Stomach smooth muscle (tissue), 2 donors: ENCODE measurements around the gene CISD3.
A peak's percentile ranks its signal among the peaks of the same experiment; 100 is the strongest.

Experiments
- H3K27ac ChIP-seq: one replicate; pipeline ENCODE4 v1.7.0; 2013; ENCODE audit warnings: mild to moderate bottlenecking, low read length, inconsistent platforms
- H3K27me3 ChIP-seq, 2 donors: one replicate each; pipeline ENCODE4 v1.7.0; 2013; ENCODE audit warnings: low read length in 2 of 2; ENCODE audit not compliant: insufficient read depth in 2 of 2, control insufficient read depth in 1 of 2
- H3K36me3 ChIP-seq, 2 donors: one replicate each; pipeline ENCODE4 v1.7.0; 2013; ENCODE audit warnings: low read length in 2 of 2; ENCODE audit not compliant: control insufficient read depth in 2 of 2, insufficient read depth in 2 of 2
- H3K4me1 ChIP-seq: one replicate; pipeline ENCODE4 v1.7.0; 2013; ENCODE audit warnings: low read length; ENCODE audit not compliant: control insufficient read depth, insufficient read depth
- H3K4me3 ChIP-seq, 2 donors: one replicate each; pipeline ENCODE4 v1.7.0; 2013; ENCODE audit warnings: low read length in 2 of 2
- H3K9ac ChIP-seq, 2 donors: one replicate each; pipeline ENCODE4 v1.7.0; 2013; ENCODE audit warnings: low read length in 2 of 2, mild to moderate bottlenecking in 1 of 2
- H3K9me3 ChIP-seq, 2 donors: one replicate each; pipeline ENCODE4 v1.7.0; 2013; ENCODE audit warnings: low read length in 2 of 2; ENCODE audit not compliant: control insufficient read depth in 2 of 2
- donor health status: healthy.
- donor health status: Pancreatic carcinoma.

Gene CISD3, protein sequence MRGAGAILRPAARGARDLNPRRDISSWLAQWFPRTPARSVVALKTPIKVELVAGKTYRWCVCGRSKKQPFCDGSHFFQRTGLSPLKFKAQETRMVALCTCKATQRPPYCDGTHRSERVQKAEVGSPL

DNA sequence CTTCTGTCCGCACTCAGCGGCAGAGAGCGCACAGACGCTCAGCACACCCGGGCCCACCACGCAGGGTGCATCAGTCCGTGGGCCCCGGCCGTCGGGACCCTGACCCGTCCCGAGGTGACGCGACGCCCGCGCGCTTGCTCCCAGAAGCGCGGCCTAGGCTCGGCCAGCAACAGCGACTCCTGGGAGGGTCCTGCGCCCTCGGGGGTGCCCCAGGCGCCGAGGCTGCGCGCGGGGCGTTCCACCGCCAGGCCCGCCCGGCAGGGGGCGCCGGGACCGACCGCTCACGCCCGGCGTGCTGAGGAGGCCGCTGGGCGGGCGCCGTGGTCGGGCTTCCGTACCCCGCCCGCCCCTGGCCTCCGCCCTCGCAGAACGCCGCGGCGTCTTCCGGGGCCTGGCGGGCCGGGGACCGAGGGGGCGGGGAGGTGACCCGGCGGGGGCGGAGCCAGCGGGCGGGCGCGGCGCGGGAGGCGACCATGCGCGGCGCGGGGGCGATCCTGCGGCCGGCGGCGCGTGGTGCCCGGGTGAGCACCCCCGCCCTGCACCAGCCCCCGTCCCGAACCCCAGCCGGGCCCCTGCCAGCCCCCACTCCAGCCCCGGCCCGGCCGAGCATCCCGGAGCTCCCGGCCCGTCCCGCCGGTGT is at the start of gene CISD3:
CISD3 (plus strand) TSS at position 456 of the 640 bp plus-strand sequence; CDS start at position 474, 18 bp downstream.
- no peaks in the 10 kb centered on the region for H3K27me3 ChIP-seq
- H3K4me1 ChIP-seq, result peaks cover 38% of the 10 kb centered on the region
- H3K9ac ChIP-seq, result peak within 1 kb of the TSS; percentile 86
- H3K36me3 ChIP-seq, result peaks cover 4 to 10% of the 10 kb centered on the region in 2 donors
- peak within 1 kb of the TSS; percentile 88 for H3K27ac ChIP-seq
- H3K9me3 ChIP-seq, result no peaks in the 10 kb centered on the region
- peak within 1 kb of the TSS; percentile 86 to 88 for H3K4me3 ChIP-seq

- H3K4me3 ChIP-seq, result no peak overlapping the region
- H3K27ac ChIP-seq, result no peak overlapping the region
- H3K27me3 ChIP-seq, result peaks cover 3 to 7% of the 10 kb centered on the region in 2 donors
- no peaks in the 10 kb centered on the region for H3K9me3 ChIP-seq
- H3K36me3 ChIP-seq, result no peaks in the 10 kb centered on the region
- H3K4me1 ChIP-seq, result peaks cover 9% of the 10 kb centered on the region
- no peak overlapping the region for H3K9ac ChIP-seq
These were observed 49.0 kb upstream of the CISD3 start for GRCh38 chr17:38681096-38681495.

- Histone ChIP-seq H3K4me3 (no peak overlapping the region), H3K9me3 (no peaks in the 10 kb centered on the region), H3K36me3 (no peaks in the 10 kb centered on the region), H3K27ac (no peak overlapping the region), H3K9ac (no peak overlapping the region), H3K4me1 (no peaks in the 10 kb centered on the region), H3K27me3 (no peaks in the 10 kb centered on the region)
These were observed 44.6 kb upstream of the CISD3 start for GRCh38 chr17:38685491-38685890.

- no peaks in the 10 kb centered on the region for H3K36me3 ChIP-seq
- H3K9me3 ChIP-seq, result no peaks in the 10 kb centered on the region
- H3K27ac ChIP-seq, result no peak overlapping the region
- no peaks in the 10 kb centered on the region for H3K4me1 ChIP-seq
- no peak overlapping the region for H3K9ac ChIP-seq
- H3K4me3 ChIP-seq, result no peak overlapping the region
- no peaks in the 10 kb centered on the region for H3K27me3 ChIP-seq
These were observed 42.9 kb upstream of the CISD3 start for GRCh38 chr17:38687286-38687685.

GRCh38 chr17:38690386-38690785 is 39.8 kb upstream of the CISD3 start:
- Histone ChIP-seq H3K4me3 (no peak overlapping the region), H3K27ac (no peak overlapping the region)

DNA sequence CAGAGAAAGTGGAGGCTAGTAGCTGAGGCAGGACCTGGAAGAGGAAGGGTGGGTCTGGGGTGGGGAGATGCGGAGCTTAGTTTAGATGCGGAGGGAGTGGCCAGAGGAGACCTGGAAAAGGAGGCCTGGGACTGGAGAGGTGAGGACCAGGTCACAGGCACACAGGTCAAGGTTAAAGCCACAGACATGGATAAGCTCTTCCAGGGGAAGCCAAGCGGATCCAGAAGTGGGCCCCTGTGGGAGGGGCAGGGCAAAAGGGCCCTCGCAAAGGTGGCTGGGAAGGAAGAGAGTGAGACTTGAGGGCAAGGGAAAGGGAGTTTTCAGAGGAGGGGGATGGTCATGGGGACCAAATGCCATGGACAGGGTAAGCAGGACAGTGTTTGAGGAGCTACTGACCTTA is 39.0 kb upstream of the CISD3 start:
- no peak overlapping the region for H3K27ac ChIP-seq
- H3K27me3 ChIP-seq, result no peaks in the 10 kb centered on the region
- H3K36me3 ChIP-seq, result no peaks in the 10 kb centered on the region
- H3K4me1 ChIP-seq, result peaks cover 14% of the 10 kb centered on the region
- no peak overlapping the region for H3K4me3 ChIP-seq
- no peak overlapping the region for H3K9ac ChIP-seq
- H3K9me3 ChIP-seq, result no peaks in the 10 kb centered on the region

More at GRCh38 chr17:38690386-38690785, 39.8 kb upstream of the CISD3 start:
- peaks cover 14% of the 10 kb centered on the region for H3K4me1 ChIP-seq
- H3K9me3 ChIP-seq, result no peaks in the 10 kb centered on the region
- H3K9ac ChIP-seq, result no peak overlapping the region
- H3K36me3 ChIP-seq, result no peaks in the 10 kb centered on the region
- no peaks in the 10 kb centered on the region for H3K27me3 ChIP-seq

DNA sequence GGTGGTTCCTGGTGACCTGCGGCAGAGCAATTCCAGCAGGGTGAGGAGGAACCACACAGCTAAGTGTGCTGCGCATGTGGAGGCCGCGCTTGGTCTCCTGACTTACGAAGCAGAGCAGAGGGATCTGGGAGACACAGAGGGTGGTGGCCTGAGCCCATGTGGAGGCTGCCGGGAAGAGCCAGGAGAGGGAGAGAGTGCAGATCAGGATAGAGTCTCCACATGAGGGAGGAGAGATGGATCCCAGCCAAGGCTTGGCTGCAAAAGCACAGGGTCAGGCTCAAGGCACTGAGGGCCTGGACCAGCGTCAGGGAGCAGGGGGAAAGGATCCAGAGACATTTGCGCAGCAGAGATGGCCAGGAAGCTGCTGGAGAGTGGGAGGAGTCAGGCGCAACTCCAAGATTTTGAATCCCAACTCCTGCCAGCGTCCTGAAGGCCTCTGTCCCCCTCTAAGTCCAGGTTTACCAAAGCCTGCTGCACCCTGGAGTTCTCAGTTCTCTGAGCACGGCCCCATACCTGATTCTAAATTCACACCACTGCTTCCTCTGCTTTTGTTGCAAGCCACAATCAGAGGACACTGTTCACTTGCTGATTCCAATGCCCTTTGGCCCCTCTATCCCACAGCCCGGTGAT is 36.3 kb upstream of the CISD3 start:
- H3K27ac ChIP-seq, result peak overlapping the region; percentile 92
- no peaks in the 10 kb centered on the region for H3K36me3 ChIP-seq
- peak overlapping the region in 1 of 2 donors; percentile 54 for H3K4me3 ChIP-seq
- no peaks in the 10 kb centered on the region for H3K27me3 ChIP-seq
- peak overlapping the region; percentile 38 to 62 for H3K9ac ChIP-seq
- no peaks in the 10 kb centered on the region for H3K9me3 ChIP-seq
- H3K4me1 ChIP-seq, result peaks cover 14% of the 10 kb centered on the region

- no peaks in the 10 kb centered on the region for H3K9me3 ChIP-seq
- H3K4me3 ChIP-seq, result no peak overlapping the region
- H3K36me3 ChIP-seq, result no peaks in the 10 kb centered on the region
- H3K27me3 ChIP-seq, result no peaks in the 10 kb centered on the region
- no peak overlapping the region for H3K27ac ChIP-seq
- peaks cover 26% of the 10 kb centered on the region for H3K4me1 ChIP-seq
- no peak overlapping the region for H3K9ac ChIP-seq
These were observed 32.9 kb upstream of the CISD3 start for GRCh38 chr17:38697061-38697820.

DNA sequence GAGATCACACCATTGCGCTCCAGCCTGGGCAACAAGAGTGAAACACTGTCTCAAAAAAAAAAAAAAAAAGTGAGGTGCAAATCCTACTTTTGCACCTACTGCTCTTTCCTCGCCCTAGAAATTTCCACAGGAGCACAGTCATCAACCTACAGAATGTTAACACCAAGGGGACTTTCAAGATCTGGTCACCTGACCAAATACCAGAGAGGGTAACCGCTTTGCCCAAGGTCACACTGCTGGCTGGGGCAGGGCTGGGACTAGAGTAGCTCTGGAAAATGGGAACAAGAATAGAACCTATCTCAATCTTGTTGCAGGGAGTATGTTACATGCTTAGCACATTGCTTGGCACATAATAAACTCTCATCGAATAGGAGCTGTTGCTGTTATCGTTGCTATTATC is 31.4 kb upstream of the CISD3 start:
- peaks cover 34% of the 10 kb centered on the region for H3K4me1 ChIP-seq
- no peak overlapping the region for H3K4me3 ChIP-seq
- H3K36me3 ChIP-seq, result no peaks in the 10 kb centered on the region
- no peak overlapping the region for H3K27ac ChIP-seq
- H3K9ac ChIP-seq, result no peak overlapping the region
- H3K9me3 ChIP-seq, result no peaks in the 10 kb centered on the region
- no peaks in the 10 kb centered on the region for H3K27me3 ChIP-seq

DNA sequence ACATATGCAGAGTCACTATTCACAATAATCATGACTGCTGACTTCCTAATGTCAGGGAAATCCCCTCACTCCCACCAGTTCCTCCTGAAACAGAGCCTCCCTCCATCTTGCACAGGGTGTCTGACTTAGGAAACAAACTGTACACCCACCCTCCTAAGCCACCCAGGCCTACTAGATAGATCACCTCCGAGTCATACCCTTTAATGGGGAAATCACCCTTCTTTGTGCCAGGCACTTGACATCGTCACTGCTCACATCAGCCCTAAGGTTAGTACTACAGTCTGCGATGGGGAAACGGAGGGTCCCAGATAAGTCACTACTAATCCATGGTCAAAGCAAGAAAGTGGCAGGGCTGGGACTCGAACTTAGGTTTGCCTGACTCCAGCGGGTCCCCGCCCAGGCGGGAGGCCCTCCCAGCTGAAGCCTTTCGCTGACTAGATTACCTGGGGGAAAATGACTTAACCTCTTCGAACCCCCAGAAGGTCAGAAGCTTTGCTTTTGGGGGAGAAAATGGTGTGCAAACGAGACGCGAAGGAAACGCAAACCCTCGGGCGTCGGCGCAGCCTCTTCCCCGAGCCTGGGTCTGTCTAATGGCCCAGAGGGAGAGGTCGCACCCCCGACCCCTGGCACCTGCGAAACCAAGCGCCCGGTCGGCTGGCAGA is 28.5 kb upstream of the CISD3 start:
- Histone ChIP-seq H3K9me3 (no peaks in the 10 kb centered on the region), H3K36me3 (no peaks in the 10 kb centered on the region), H3K4me3 (peak overlapping the region; percentile 74 to 90), H3K9ac (peak overlapping the region; percentile 88 to 91), H3K27ac (peak overlapping the region; percentile 97), H3K27me3 (no peaks in the 10 kb centered on the region), H3K4me1 (peaks cover 39% of the 10 kb centered on the region)
